Panc1 (cell line): ENCODE measurements around the gene TYW1B. TPM values are rescaled to one million over a fixed set of nuclear protein-coding genes. Genes with fewer than 3 reads are reported as not detected.
"Not testable (repeated sequence)": the region's sequence is repeated elsewhere in the genome, so short reads cannot be mapped to it uniquely, and the experiment has no call there.

Experiments used
- ATAC-seq: fragments of 200-7000 bp; cut with Tn5 transposase; 2 replicates; pipeline ENCODE4 v1.9.1; 2020; ENCODE audit warnings: mild to moderate bottlenecking, moderate library complexity
- BruUV-seq: library from RNA; stranded (reverse); fragments of 400-500 nt; replicated peaks from 2 replicates; lab custom pipeline; 2021; lab: Mats Ljungman, UMichigan
- CTCF ChIA-PET: fragments of 300-600 bp; sonication (Branson Sonifier 250); formaldehyde crosslinking; loops from one replicate; lab custom pipeline; 2022; ENCODE audit warnings: antibody characterized with exemption; lab: Charles Lee
- POLR2A ChIA-PET: fragments of 300-600 bp; sonication (Branson Sonifier 250); formaldehyde crosslinking; loops from one replicate; lab custom pipeline; 2022; ENCODE audit warnings: antibody characterized with exemption; lab: Charles Lee
- DNase-seq: peaks from one replicate; pipeline ENCODE4 v3.0.0-alpha.2; 2010; ENCODE audit warnings: low read depth, low spot score
- H3K27ac ChIP-seq: 2 replicates; pipeline ENCODE4 v1.5.1; 2011; ENCODE audit warnings: mild to moderate bottlenecking, low read length, inconsistent platforms
- H3K27me3 ChIP-seq: fragments of 200-500 bp; sonication (Bioruptor generic); 2 replicates; pipeline ENCODE4 v1.6.0; 2014; ENCODE audit warnings: low read length, inconsistent platforms; ENCODE audit not compliant: control insufficient read depth, insufficient read depth
- H3K36me3 ChIP-seq: fragments of 200-500 bp; sonication (Bioruptor generic); 2 replicates; pipeline ENCODE4 v1.5.1; 2014; ENCODE audit warnings: inconsistent platforms, mild to moderate bottlenecking, low read length, moderate library complexity; ENCODE audit not compliant: control insufficient read depth, insufficient read depth
- H3K4me1 ChIP-seq: 2 replicates; pipeline ENCODE4 v1.5.1; 2011; ENCODE audit warnings: inconsistent platforms, mild to moderate bottlenecking, low read length, moderate library complexity; ENCODE audit not compliant: control insufficient read depth, insufficient read depth
- H3K4me3 ChIP-seq, 2 experiments: 2 replicates each; pipeline ENCODE4 v1.5.1; 2011 to 2012; ENCODE audit warnings: low read depth in 2 of 2, low read length in 2 of 2, mild to moderate bottlenecking in 2 of 2, inconsistent platforms in 1 of 2, moderate library complexity in 1 of 2
- H3K9me3 ChIP-seq: fragments of 200-500 bp; sonication (Bioruptor generic); 2 replicates; pipeline ENCODE4 v1.5.1; 2014; ENCODE audit warnings: low read depth, mild to moderate bottlenecking, inconsistent platforms, low read length, moderate library complexity; ENCODE audit not compliant: control insufficient read depth, insufficient read depth
- CTCF ChIP-seq: fragments of 450-650 bp; IDR thresholded peaks from 2 replicates; pipeline ENCODE4 v1.5.1; 2017; ENCODE audit warnings: mild to moderate bottlenecking
- POLR2AphosphoS5 ChIP-seq: IDR thresholded peaks from 2 replicates; pipeline ENCODE4 v1.6.1; 2012; ENCODE audit warnings: mild to moderate bottlenecking, low read depth, low read length, moderate library complexity
- REST ChIP-seq, 2 experiments: IDR thresholded peaks; 2 replicates each; pipeline ENCODE4 v1.6.1; 2011 to 2012; ENCODE audit warnings: low read depth in 2 of 2, control low read depth in 1 of 2, low read length in 1 of 2, mild to moderate bottlenecking in 1 of 2, moderate library complexity in 1 of 2; ENCODE audit not compliant: insufficient read depth in 1 of 2
- SIN3A ChIP-seq: IDR thresholded peaks from 2 replicates; pipeline ENCODE4 v1.6.1; 2012; ENCODE audit warnings: low read depth, mild to moderate bottlenecking, low read length, moderate library complexity, borderline replicate concordance; ENCODE audit not compliant: insufficient read depth
- TCF7L2 ChIP-seq: IDR thresholded peaks from 2 replicates; pipeline ENCODE4 v1.6.1; 2011; ENCODE audit warnings: mild to moderate bottlenecking, low read depth, low read length, inconsistent platforms
- in situ Hi-C: cut with HindIII; loops from 2 replicates; pipeline ENCODE4 v1.10.0; 2016; ENCODE audit warnings: low sequenced_read_pairs, low pct_unique_long_range_greater_than_20kb
- intact Hi-C: fragments of 100-400 bp; cut with micrococcal nuclease; formaldehyde crosslinking; loops from one replicate; pipeline ENCODE4 v1.10.0; 2022; ENCODE audit not compliant: unreplicated experiment
- total RNA-seq: library from RNA; stranded (reverse); gene quantifications from one replicate; pipeline ENCODE4 v1.2.1, GENCODE V29; 2021; ENCODE audit not compliant: unreplicated experiment

The TYW1B gene
- total RNA-seq, 1 experiment from 2014 or later: 2.3 TPM

GRCh38 chr7:72781631-72782030, 46.4 kb downstream of the TYW1B start:
- Histone ChIP-seq H3K27me3 (no peaks in the 10 kb centered on the region), H3K9me3 (no peaks in the 10 kb centered on the region), H3K36me3 (no peaks in the 10 kb centered on the region), H3K4me3 (no peak overlapping the region), H3K27ac (no peak overlapping the region), H3K4me1 (no peaks in the 10 kb centered on the region)
- in situ Hi-C loops: no loop called here
- ChIA-PET CTCF (no interaction called here), POLR2A (no interaction called here)
- intact Hi-C loops: no loop called here
- ATAC-seq (no peak), DNase-seq (no peak)
- TF ChIP-seq REST (IDR thresholded peaks at IDR 0.05; ENCODE audit: insufficient read depth in 1 of 2, low read depth in 2 of 2, low read length in 1 of 2) (no peak), CTCF (no peak), SIN3A (no peak), TCF7L2 (no peak), POLR2AphosphoS5 (no peak)
- BruUV-seq: no TSS peak

GRCh38 chr7:72781161-72781560, 46.8 kb downstream of the TYW1B start:
- CTCF ChIA-PET: no interaction called here
- Histone ChIP-seq H3K4me3 (no peak overlapping the region), H3K27ac (no peak overlapping the region), H3K9me3 (no peaks in the 10 kb centered on the region), H3K36me3 (no peaks in the 10 kb centered on the region), H3K4me1 (no peaks in the 10 kb centered on the region), H3K27me3 (no peaks in the 10 kb centered on the region)
- ATAC-seq (no peak), DNase-seq (no peak)
- in situ Hi-C loops (no loop called here), intact Hi-C loops (no loop called here)
- POLR2A ChIA-PET: no interaction called here
- BruUV-seq: no TSS peak
- TF ChIP-seq TCF7L2: no peak
- TF ChIP-seq CTCF: no peak
- TF ChIP-seq POLR2AphosphoS5: no peak
- TF ChIP-seq REST (IDR thresholded peaks at IDR 0.05; ENCODE audit: insufficient read depth in 1 of 2, low read depth in 2 of 2, low read length in 1 of 2): no peak
- no peak for TF ChIP-seq SIN3A

- CTCF ChIA-PET, H3K4me3 ChIP-seq, POLR2A ChIA-PET, BruUV-seq, H3K27me3 ChIP-seq, ATAC-seq, DNase-seq, H3K9me3 ChIP-seq, H3K36me3 ChIP-seq, in situ Hi-C loops, H3K27ac ChIP-seq, H3K4me1 ChIP-seq, intact Hi-C loops: not testable (repeated sequence)
These were observed 47.6 kb downstream of the TYW1B start for GRCh38 chr7:72780289-72780894.
